GM12878 (cell line): ENCODE data around the gene DLX1. TPM values are rescaled to one million over a fixed set of nuclear protein-coding genes. Genes with fewer than 3 reads are reported as not detected.

Experiments used
- ATAC-seq: fragments of 200-7000 bp; cut with Tn5 transposase; 3 replicates; pipeline ENCODE4 v1.9.1; 2020; ENCODE audit warnings: mild to moderate bottlenecking, moderate library complexity
- BruUV-seq: library from RNA; stranded (reverse); fragments of 400-500 nt; replicated peaks from 2 replicates; lab custom pipeline; 2021; lab: Mats Ljungman, UMichigan
- CTCF ChIA-PET: fragments of 300-600 bp; sonication (Branson Sonifier 250); formaldehyde crosslinking; extraction: SDS; loops from one replicate; lab custom pipeline; 2021; ENCODE audit warnings: inconsistent platforms; lab: Yijun Ruan, JAX
- POLR2A ChIA-PET: fragments of 350-600 bp; formaldehyde crosslinking; extraction: SDS; loops from one replicate; lab custom pipeline; 2021; ENCODE audit warnings: inconsistent platforms; lab: Charles Lee
- RAD21 ChIA-PET: fragments of 300-600 bp; sonication (Branson Sonifier 250); formaldehyde crosslinking; loops from one replicate; lab custom pipeline; 2023; ENCODE audit warnings: antibody characterized with exemption; ENCODE audit not compliant: unreplicated experiment; lab: Charles Lee
- SMC1A ChIA-PET: fragments of 300-600 bp; sonication (Branson Sonifier 250); formaldehyde crosslinking; loops from one replicate; lab custom pipeline; 2023; ENCODE audit not compliant: unreplicated experiment, uncharacterized antibody; lab: Charles Lee
- DNase-seq: peaks from one replicate; pipeline ENCODE4 v3.0.0-alpha.2; 2011; ENCODE audit warnings: low read depth, low spot score
- FAIRE-seq: peaks from 3 replicates; lab custom pipeline; 2011; peaks lifted over from hg19 to GRCh38; lab: Jason Lieb, UNC
- H2AFZ ChIP-seq: 2 replicates; pipeline ENCODE4 v1.6.0; 2011; ENCODE audit warnings: low read depth, low read length, control low read depth; ENCODE audit not compliant: control insufficient read depth
- H3K27ac ChIP-seq: 2 replicates; pipeline ENCODE4 v1.5.1; 2011; ENCODE audit warnings: control low read depth; ENCODE audit not compliant: control insufficient read depth, insufficient read depth
- H3K27me3 ChIP-seq, 2 experiments: replicated peaks in 1 of 2; 2 replicates each; pipeline versions ENCODE4 v1.6.0 to v1.6.1; 2011; ENCODE audit warnings: low read length in 1 of 2; ENCODE audit not compliant: control insufficient read depth in 2 of 2, insufficient read depth in 2 of 2
- H3K36me3 ChIP-seq, 2 experiments: 2 replicates each; pipeline ENCODE4 v1.5.1; 2011; ENCODE audit warnings: low read length in 1 of 2; ENCODE audit not compliant: control insufficient read depth in 2 of 2, insufficient read depth in 2 of 2
- H3K4me1 ChIP-seq: 2 replicates; pipeline ENCODE4 v1.6.1; 2011; ENCODE audit warnings: mild to moderate bottlenecking, low read length, moderate library complexity, mixed read lengths; ENCODE audit not compliant: control insufficient read depth, insufficient read depth
- H3K4me2 ChIP-seq: 2 replicates; pipeline ENCODE4 v1.6.0; 2011; ENCODE audit warnings: control low read depth; ENCODE audit not compliant: control insufficient read depth, insufficient read depth
- H3K4me3 ChIP-seq: fragments of 200-600 bp; sonication (generic); 2 replicates; pipeline ENCODE4 v1.5.1; 2016
- H3K79me2 ChIP-seq: 2 replicates; pipeline ENCODE4 v1.6.0; 2011; ENCODE audit warnings: low read length; ENCODE audit not compliant: control insufficient read depth, insufficient read depth
- H3K9ac ChIP-seq: 2 replicates; pipeline ENCODE4 v1.8.0; 2011; ENCODE audit warnings: low read length, control low read depth, mixed read lengths; ENCODE audit not compliant: control insufficient read depth, insufficient read depth
- H3K9me3 ChIP-seq: replicated peaks from 3 replicates; pipeline ENCODE4 v1.5.1; 2011; ENCODE audit warnings: mild to moderate bottlenecking, low read length; ENCODE audit not compliant: control insufficient read depth, insufficient read depth
- H4K20me1 ChIP-seq: 2 replicates; pipeline ENCODE4 v1.6.0; 2011; ENCODE audit not compliant: control insufficient read depth, insufficient read depth
- JUND ChIP-seq: IDR thresholded peaks from 2 replicates; pipeline ENCODE4 v1.6.1; 2012; ENCODE audit warnings: low read depth, mild to moderate bottlenecking, low read length, improper control_type of control experiment, moderate library complexity
- MYB ChIP-seq: fragments of 150-350 bp; IDR thresholded peaks from 2 replicates; pipeline ENCODE4 v1.6.1; 2014; ENCODE audit warnings: mild to moderate bottlenecking, low read depth, low read length, borderline replicate concordance
- NFXL1 ChIP-seq: fragments of 450-650 bp; IDR thresholded peaks from 2 replicates; pipeline ENCODE4 v1.6.1; 2017; ENCODE audit warnings: antibody characterized with exemption, mild to moderate bottlenecking, borderline replicate concordance
- NR2C2 ChIP-seq: IDR thresholded peaks from 2 replicates; pipeline ENCODE4 v1.6.1; 2011; ENCODE audit warnings: borderline replicate concordance, low read depth; ENCODE audit not compliant: control insufficient read depth, insufficient read length
- RAD21 ChIP-seq: IDR thresholded peaks from 2 replicates; pipeline ENCODE4 v1.6.1; 2011; ENCODE audit warnings: mild to moderate bottlenecking, low read depth, low read length, moderate library complexity; ENCODE audit not compliant: insufficient read depth
- SMAD5 ChIP-seq: IDR thresholded peaks from 2 replicates; pipeline ENCODE4 v1.6.1; 2016; ENCODE audit warnings: antibody characterized with exemption, low read depth
- SPI1 ChIP-seq: IDR thresholded peaks from 2 replicates; pipeline ENCODE4 v1.6.1; 2011; ENCODE audit warnings: low read depth, mild to moderate bottlenecking, low read length, moderate library complexity, borderline replicate concordance; ENCODE audit not compliant: insufficient read depth
- ZSCAN29 ChIP-seq: fragments of 450-650 bp; IDR thresholded peaks from 2 replicates; pipeline ENCODE4 v1.6.1; 2017; ENCODE audit warnings: mild to moderate bottlenecking, moderate library complexity
- WGBS: methylation state at CpG from one replicate; pipeline ENCODE4 v1.1.6; 2016; ENCODE audit warnings: low lambda C conversion rate; ENCODE audit not compliant: insufficient replicate concordance, insufficient coverage; ENCODE audit errors: missing lambda C conversion rate; 5-methylcytosine and 5-hydroxymethylcytosine counted together
- in situ Hi-C: fragments of 300-500 bp; cut with MboI; formaldehyde crosslinking; loops from 9 replicates; pipeline ENCODE4 v1.14.3; 2018; ENCODE audit warnings: mixed read lengths
- intact Hi-C: fragments of 100-400 bp; cut with micrococcal nuclease; formaldehyde crosslinking; loops from one replicate; pipeline ENCODE4 v1.14.2; 2022; ENCODE audit not compliant: unreplicated experiment
- polyA plus RNA-seq, 11 experiments: library from polyadenylated mRNA; depleted of rRNA in 4 of 11; unstranded in 6 of 11; stranded (reverse) in 5 of 11; fragments of >200 nt; fragmentation: Nextera tagmentation in 4 of 11; fragmentation: Illumina TruSeq in 1 of 11; extraction: Ambion mirVana in 4 of 11; extraction: Trizol in 1 of 11; gene quantifications; 1 replicate in 1 of 11; 2 replicates in 10 of 11; pipeline versions ENCODE4 v1.2.1 to v1.2.3, GENCODE V29; 2011 to 2016; ENCODE audit warnings: inconsistent platforms in 2 of 11, missing spikeins in 2 of 11, low read depth in 1 of 11
- total RNA-seq, 4 experiments: library from RNA; depleted of rRNA in 3 of 4; stranded (reverse); fragments of >200 nt in 3 of 4; fragmentation: Illumina TruSeq in 1 of 4; extraction: Trizol in 1 of 4; gene quantifications; 2 replicates each; pipeline versions ENCODE4 v1.2.1 to v1.2.3, GENCODE V29; 2013 to 2021
- TF ChIP-seq, protein P1 (sequence below): IDR thresholded peaks from 2 replicates; pipeline ENCODE4 v1.6.1; 2012; ENCODE audit warnings: low read depth, low read length, improper control_type of control experiment
- TF ChIP-seq, protein P2 (sequence below), 3 experiments: IDR thresholded peaks in 2 of 3; conservative IDR thresholded peaks in 1 of 3; 2 replicates each; pipeline ENCODE4 v1.5.1; 2011; ENCODE audit warnings: low read depth in 3 of 3, low read length in 3 of 3, mild to moderate bottlenecking in 3 of 3, control low read depth in 2 of 3, moderate library complexity in 2 of 3, inconsistent platforms in 1 of 3, mixed read lengths in 1 of 3; ENCODE audit not compliant: control insufficient read depth in 2 of 3, insufficient read depth in 1 of 3; ENCODE audit errors: extremely low read depth in 1 of 3
- TF ChIP-seq, protein P3 (sequence below): IDR thresholded peaks from 2 replicates; pipeline ENCODE4 v1.6.1; 2011; ENCODE audit warnings: borderline replicate concordance, low read depth, mild to moderate bottlenecking, moderate library complexity, mixed read lengths, low read length; ENCODE audit not compliant: insufficient read depth; ENCODE audit errors: extremely low read length
- TF ChIP-seq, protein P4 (sequence below): IDR thresholded peaks from 2 replicates; pipeline ENCODE4 v1.6.1; 2012; ENCODE audit warnings: low read depth, low read length, improper control_type of control experiment
- TF ChIP-seq, protein P5 (sequence below): IDR thresholded peaks from 2 replicates; pipeline ENCODE4 v1.6.1; 2012; ENCODE audit warnings: mild to moderate bottlenecking, low read depth, low read length
- TF ChIP-seq, protein P6 (sequence below): IDR thresholded peaks from 2 replicates; pipeline ENCODE4 v1.6.1; 2011; ENCODE audit warnings: low read depth, mild to moderate bottlenecking, low read length, moderate library complexity, borderline replicate concordance; ENCODE audit errors: extremely low read depth

DLX1 gene
- total and polyA plus RNA-seq, 10 of the 15 experiments (the other 5 are each of a cell fraction or from before 2014, with no cell fraction given): 0.06 TPM; not detected in 9

DNA sequence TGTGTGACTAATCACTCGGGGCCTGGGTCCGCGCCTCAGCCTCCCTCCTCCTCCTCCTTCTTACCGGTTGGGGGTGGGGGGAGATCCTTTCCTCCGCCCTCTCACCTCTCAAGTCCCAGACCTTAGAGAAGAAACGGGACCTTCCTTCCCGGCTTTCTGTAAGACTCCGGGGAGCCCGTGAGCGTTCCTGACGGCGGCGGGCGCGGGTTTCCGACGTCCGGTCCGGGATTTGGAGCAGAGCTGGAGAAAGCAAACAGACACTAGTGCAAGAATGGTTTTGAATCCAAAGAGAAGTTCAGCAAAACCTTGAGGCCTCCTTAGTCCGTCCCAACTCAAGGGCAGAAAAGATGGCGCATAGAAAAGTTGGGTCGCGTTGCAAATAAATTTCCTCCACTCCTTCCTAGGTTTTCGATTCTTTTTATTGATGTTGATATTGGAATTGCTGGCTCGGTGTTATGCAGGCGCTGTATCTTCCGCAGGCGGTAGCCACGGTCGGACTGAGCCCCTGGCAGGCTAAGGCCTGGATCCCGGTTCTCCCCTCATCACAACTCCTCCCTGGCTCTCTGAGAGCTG, 2.0 kb downstream of the DLX1 start:
- SMC1A ChIA-PET: interaction anchor here (0.6 to 0.7 kb wide), 2 partner anchors 291 to 383 kb away, joined by 3 read pairs; no protein-coding TSS in a partner anchor
- Histone ChIP-seq H3K27ac (no peak overlapping the region), H3K27me3 (peaks cover 37 to 71% of the 10 kb centered on the region in 2 experiments), H3K36me3 (no peaks in the 10 kb centered on the region), H3K9ac (no peak overlapping the region), H3K4me1 (peaks cover 17% of the 10 kb centered on the region), H3K79me2 (no peaks in the 10 kb centered on the region), H2AFZ (no peak overlapping the region), H3K4me2 (peak overlapping the region; percentile 74; the same call in 1 of the 2 replicates), H3K9me3 (no peaks in the 10 kb centered on the region; the same call in 2 of the 3 replicates), H4K20me1 (peaks cover 10% of the 10 kb centered on the region), H3K4me3 (no peak overlapping the region)
- CTCF ChIA-PET: no interaction called here
- FAIRE-seq (no peak), DNase-seq (no peak), ATAC-seq (no peak)
- POLR2A ChIA-PET: no interaction called here
- intact Hi-C loops: loop anchor here (5.0 kb wide), 1 partner anchor 90 kb away; the partner anchor contains the start of gene METAP1D
- RAD21 ChIA-PET: no interaction called here
- 56% methylated on average over 31 of the region's 31 CpGs for WGBS
- in situ Hi-C loops: no loop called here
- BruUV-seq: no TSS peak
- no peak for TF ChIP-seq SMAD5
- TF ChIP-seq NFXL1: no peak
- TF ChIP-seq, protein P1, sequence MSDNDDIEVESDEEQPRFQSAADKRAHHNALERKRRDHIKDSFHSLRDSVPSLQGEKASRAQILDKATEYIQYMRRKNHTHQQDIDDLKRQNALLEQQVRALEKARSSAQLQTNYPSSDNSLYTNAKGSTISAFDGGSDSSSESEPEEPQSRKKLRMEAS: no peak
- TF ChIP-seq RAD21: no peak
- no peak for TF ChIP-seq JUND
- TF ChIP-seq, protein P2, sequence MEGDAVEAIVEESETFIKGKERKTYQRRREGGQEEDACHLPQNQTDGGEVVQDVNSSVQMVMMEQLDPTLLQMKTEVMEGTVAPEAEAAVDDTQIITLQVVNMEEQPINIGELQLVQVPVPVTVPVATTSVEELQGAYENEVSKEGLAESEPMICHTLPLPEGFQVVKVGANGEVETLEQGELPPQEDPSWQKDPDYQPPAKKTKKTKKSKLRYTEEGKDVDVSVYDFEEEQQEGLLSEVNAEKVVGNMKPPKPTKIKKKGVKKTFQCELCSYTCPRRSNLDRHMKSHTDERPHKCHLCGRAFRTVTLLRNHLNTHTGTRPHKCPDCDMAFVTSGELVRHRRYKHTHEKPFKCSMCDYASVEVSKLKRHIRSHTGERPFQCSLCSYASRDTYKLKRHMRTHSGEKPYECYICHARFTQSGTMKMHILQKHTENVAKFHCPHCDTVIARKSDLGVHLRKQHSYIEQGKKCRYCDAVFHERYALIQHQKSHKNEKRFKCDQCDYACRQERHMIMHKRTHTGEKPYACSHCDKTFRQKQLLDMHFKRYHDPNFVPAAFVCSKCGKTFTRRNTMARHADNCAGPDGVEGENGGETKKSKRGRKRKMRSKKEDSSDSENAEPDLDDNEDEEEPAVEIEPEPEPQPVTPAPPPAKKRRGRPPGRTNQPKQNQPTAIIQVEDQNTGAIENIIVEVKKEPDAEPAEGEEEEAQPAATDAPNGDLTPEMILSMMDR (IDR thresholded peaks at IDR 0.05 in 2 of 3, conservative IDR thresholded peaks at IDR 0.05 in 1 of 3; ENCODE audit: control insufficient read depth in 2 of 3, extremely low read depth in 1 of 3, insufficient read depth in 1 of 3, low read depth in 3 of 3, low read length in 3 of 3): no peak
- no peak for TF ChIP-seq SPI1
- TF ChIP-seq, protein P3, sequence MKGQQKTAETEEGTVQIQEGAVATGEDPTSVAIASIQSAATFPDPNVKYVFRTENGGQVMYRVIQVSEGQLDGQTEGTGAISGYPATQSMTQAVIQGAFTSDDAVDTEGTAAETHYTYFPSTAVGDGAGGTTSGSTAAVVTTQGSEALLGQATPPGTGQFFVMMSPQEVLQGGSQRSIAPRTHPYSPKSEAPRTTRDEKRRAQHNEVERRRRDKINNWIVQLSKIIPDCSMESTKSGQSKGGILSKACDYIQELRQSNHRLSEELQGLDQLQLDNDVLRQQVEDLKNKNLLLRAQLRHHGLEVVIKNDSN: no peak
- no peak for TF ChIP-seq MYB
- TF ChIP-seq, protein P4, sequence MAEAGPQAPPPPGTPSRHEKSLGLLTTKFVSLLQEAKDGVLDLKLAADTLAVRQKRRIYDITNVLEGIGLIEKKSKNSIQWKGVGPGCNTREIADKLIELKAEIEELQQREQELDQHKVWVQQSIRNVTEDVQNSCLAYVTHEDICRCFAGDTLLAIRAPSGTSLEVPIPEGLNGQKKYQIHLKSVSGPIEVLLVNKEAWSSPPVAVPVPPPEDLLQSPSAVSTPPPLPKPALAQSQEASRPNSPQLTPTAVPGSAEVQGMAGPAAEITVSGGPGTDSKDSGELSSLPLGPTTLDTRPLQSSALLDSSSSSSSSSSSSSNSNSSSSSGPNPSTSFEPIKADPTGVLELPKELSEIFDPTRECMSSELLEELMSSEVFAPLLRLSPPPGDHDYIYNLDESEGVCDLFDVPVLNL: no peak
- no peak for TF ChIP-seq ZSCAN29
- TF ChIP-seq, protein P5, sequence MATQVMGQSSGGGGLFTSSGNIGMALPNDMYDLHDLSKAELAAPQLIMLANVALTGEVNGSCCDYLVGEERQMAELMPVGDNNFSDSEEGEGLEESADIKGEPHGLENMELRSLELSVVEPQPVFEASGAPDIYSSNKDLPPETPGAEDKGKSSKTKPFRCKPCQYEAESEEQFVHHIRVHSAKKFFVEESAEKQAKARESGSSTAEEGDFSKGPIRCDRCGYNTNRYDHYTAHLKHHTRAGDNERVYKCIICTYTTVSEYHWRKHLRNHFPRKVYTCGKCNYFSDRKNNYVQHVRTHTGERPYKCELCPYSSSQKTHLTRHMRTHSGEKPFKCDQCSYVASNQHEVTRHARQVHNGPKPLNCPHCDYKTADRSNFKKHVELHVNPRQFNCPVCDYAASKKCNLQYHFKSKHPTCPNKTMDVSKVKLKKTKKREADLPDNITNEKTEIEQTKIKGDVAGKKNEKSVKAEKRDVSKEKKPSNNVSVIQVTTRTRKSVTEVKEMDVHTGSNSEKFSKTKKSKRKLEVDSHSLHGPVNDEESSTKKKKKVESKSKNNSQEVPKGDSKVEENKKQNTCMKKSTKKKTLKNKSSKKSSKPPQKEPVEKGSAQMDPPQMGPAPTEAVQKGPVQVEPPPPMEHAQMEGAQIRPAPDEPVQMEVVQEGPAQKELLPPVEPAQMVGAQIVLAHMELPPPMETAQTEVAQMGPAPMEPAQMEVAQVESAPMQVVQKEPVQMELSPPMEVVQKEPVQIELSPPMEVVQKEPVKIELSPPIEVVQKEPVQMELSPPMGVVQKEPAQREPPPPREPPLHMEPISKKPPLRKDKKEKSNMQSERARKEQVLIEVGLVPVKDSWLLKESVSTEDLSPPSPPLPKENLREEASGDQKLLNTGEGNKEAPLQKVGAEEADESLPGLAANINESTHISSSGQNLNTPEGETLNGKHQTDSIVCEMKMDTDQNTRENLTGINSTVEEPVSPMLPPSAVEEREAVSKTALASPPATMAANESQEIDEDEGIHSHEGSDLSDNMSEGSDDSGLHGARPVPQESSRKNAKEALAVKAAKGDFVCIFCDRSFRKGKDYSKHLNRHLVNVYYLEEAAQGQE: no peak
- TF ChIP-seq, protein P6, sequence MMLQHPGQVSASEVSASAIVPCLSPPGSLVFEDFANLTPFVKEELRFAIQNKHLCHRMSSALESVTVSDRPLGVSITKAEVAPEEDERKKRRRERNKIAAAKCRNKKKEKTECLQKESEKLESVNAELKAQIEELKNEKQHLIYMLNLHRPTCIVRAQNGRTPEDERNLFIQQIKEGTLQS: no peak
- no peak for TF ChIP-seq NR2C2
